A673 (cell line): Measurements from ENCODE around the gene C14orf39. TPM values are rescaled to one million over a fixed set of nuclear protein-coding genes. Genes with fewer than 3 reads are reported as not detected.

Experiments used
- Bru-seq: library from RNA; stranded (reverse); fragments of 400-500 nt; gene quantifications from one replicate; lab custom pipeline; 2021; lab: Mats Ljungman, UMichigan
- BruChase-seq, 2 experiments: library from RNA; stranded (reverse); fragments of 400-500 nt; gene quantifications; one replicate each; lab custom pipeline; 2021; lab: Mats Ljungman, UMichigan
- BruUV-seq: library from RNA; stranded (reverse); fragments of 400-500 nt; replicated peaks from 2 replicates; lab custom pipeline; 2021; lab: Mats Ljungman, UMichigan
- CTCF ChIA-PET: fragments of 300-600 bp; sonication (Branson Sonifier 250); formaldehyde crosslinking; loops from one replicate; lab custom pipeline; 2022; ENCODE audit warnings: antibody characterized with exemption; lab: Charles Lee
- POLR2A ChIA-PET: fragments of 300-600 bp; sonication (Branson Sonifier 250); formaldehyde crosslinking; loops from one replicate; lab custom pipeline; 2022; ENCODE audit warnings: antibody characterized with exemption; ENCODE audit not compliant: low non-redundant PET; lab: Charles Lee
- DNase-seq: peaks from one replicate; pipeline ENCODE4 v3.0.0-alpha.2; 2015; ENCODE audit warnings: low spot score
- H3K27ac ChIP-seq: fragments of 200-600 bp; sonication (generic); 2 replicates; pipeline ENCODE4 v1.5.1; 2016; ENCODE audit warnings: mixed run types, low read depth, mild to moderate bottlenecking, mixed read lengths, antibody characterized with exemption, low read length; ENCODE audit not compliant: poor library complexity, severe bottlenecking
- H3K27me3 ChIP-seq: fragments of 200-600 bp; sonication (generic); replicated peaks from 2 replicates; pipeline ENCODE4 v1.6.1; 2017; ENCODE audit warnings: mixed run types, low read depth, mild to moderate bottlenecking, mixed read lengths, antibody characterized with exemption, low read length; ENCODE audit not compliant: insufficient read depth, poor library complexity
- H3K36me3 ChIP-seq: fragments of 200-600 bp; sonication (generic); 2 replicates; pipeline ENCODE4 v1.6.1; 2016; ENCODE audit warnings: mixed run types, mild to moderate bottlenecking, mixed read lengths, antibody characterized with exemption, low read length; ENCODE audit not compliant: insufficient read depth, poor library complexity, severe bottlenecking
- H3K4me1 ChIP-seq: fragments of 200-600 bp; sonication (generic); 2 replicates; pipeline ENCODE4 v1.6.1; 2017; ENCODE audit warnings: mixed run types, mild to moderate bottlenecking, mixed read lengths, antibody characterized with exemption, low read length; ENCODE audit not compliant: insufficient read depth, poor library complexity, severe bottlenecking
- H3K4me3 ChIP-seq: fragments of 200-600 bp; sonication (generic); 2 replicates; pipeline ENCODE4 v1.5.1; 2016; ENCODE audit warnings: low read depth, mixed run types, mild to moderate bottlenecking, mixed read lengths, low read length; ENCODE audit not compliant: poor library complexity, severe bottlenecking
- H3K9me3 ChIP-seq: fragments of 200-600 bp; sonication (generic); 2 replicates; pipeline ENCODE4 v1.6.1; 2016; ENCODE audit warnings: mixed run types, low read depth, mild to moderate bottlenecking, mixed read lengths, antibody characterized with exemption, low read length; ENCODE audit not compliant: poor library complexity, severe bottlenecking
- CTCF ChIP-seq: fragments of 300-800, 200-600 bp; sonication (generic); conservative IDR thresholded peaks from 2 replicates; pipeline ENCODE4 v1.5.1; 2017; ENCODE audit warnings: low read depth, mild to moderate bottlenecking, antibody characterized with exemption, low read length, moderate library complexity, mixed read lengths
- EZH2 ChIP-seq: fragments of 200-600 bp; sonication (generic); IDR thresholded peaks from 2 replicates; pipeline ENCODE4 v1.6.1; 2017; ENCODE audit warnings: borderline replicate concordance, low read depth, mild to moderate bottlenecking, mixed read lengths, antibody characterized with exemption, low read length; ENCODE audit not compliant: poor library complexity, severe bottlenecking
- intact Hi-C: fragments of 100-400 bp; cut with micrococcal nuclease; formaldehyde crosslinking; loops from one replicate; pipeline ENCODE4 v1.10.0; 2022; ENCODE audit not compliant: unreplicated experiment
- long read RNA-seq: library from polyadenylated mRNA; stranded (forward); transcript quantifications from one replicate; pipeline ENCODE4 v2.0.0, GENCODE V29; 2022
- total RNA-seq: library from RNA; stranded (reverse); gene quantifications from 2 replicates; pipeline ENCODE4 v1.2.3, GENCODE V29; 2021

The C14orf39 gene
- total RNA-seq (1.5 and 3.1 TPM in 2 replicates), Bru-seq, nascent RNA (percentile 58 among the genes with signal in this experiment), BruChase-seq, experiment 1, labeled RNA remaining after a 2-hour chase (percentile 53 among the genes with signal in this experiment), BruChase-seq, experiment 2, labeled RNA remaining after a 6-hour chase (percentile 46 among the genes with signal in this experiment)
- long read RNA-seq, partial matches to known transcripts: 1 of 2 reads
- long read RNA-seq, other reads (novel, unspliced or antisense): 1 of 2 reads

- intact Hi-C loops: loop anchor here (5.0 kb wide), 1 partner anchor 218 kb away; no protein-coding TSS in a partner anchor
- Histone ChIP-seq H3K9me3 (peaks cover 2% of the 10 kb centered on the region), H3K4me1 (no peaks in the 10 kb centered on the region), H3K27me3 (peaks cover 24% of the 10 kb centered on the region), H3K27ac (peak within 1 kb of the TSS; percentile 43), H3K4me3 (peak within 1 kb of the TSS; percentile 54), H3K36me3 (no peaks in the 10 kb centered on the region)
- TF ChIP-seq CTCF (no peak), EZH2 (no peak)
- DNase-seq: peak; percentile 89
- CTCF ChIA-PET: interaction anchor here (0.6 kb wide), 1 partner anchor 767 kb away, joined by 4 read pairs; no protein-coding TSS in a partner anchor
- POLR2A ChIA-PET: no interaction called here
- no TSS peak for BruUV-seq
Observed at GRCh38 chr14:60485598-60486251, at the start of gene C14orf39. TSS of gene C14orf39 (minus strand) at chr14:60486063. CDS start at chr14:60485078, 985 bp downstream.

DNA sequence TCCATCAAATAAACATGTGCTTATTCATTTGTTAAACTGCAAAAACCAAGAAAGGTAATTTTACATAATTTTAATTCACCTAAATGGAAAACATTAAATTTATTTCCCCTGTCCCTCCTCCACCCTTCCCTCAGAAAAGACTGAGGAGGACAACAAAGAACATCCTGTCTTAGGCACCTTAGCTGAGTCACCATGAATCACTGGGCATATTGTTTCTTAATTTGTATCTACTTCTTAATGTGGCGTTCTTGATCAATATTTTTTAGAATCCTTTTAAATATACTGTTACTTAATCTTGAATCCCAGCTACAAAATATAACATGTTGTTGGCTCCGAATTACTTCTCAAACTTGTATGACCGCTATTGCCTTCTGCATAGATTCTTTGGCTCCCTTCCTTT, 46.6 kb upstream of the C14orf39 start:
- Histone ChIP-seq H3K4me1 (no peaks in the 10 kb centered on the region), H3K27ac (no peak overlapping the region), H3K9me3 (no peaks in the 10 kb centered on the region), H3K4me3 (no peak overlapping the region), H3K36me3 (no peaks in the 10 kb centered on the region), H3K27me3 (no peaks in the 10 kb centered on the region)
- intact Hi-C loops: no loop called here
- DNase-seq: no peak
- ChIA-PET POLR2A (no interaction called here), CTCF (no interaction called here)
- TF ChIP-seq CTCF (no peak), EZH2 (no peak)
- no TSS peak for BruUV-seq

- ChIA-PET POLR2A (no interaction called here), CTCF (no interaction called here)
- peak overlapping the region; percentile 65 for H3K4me3 ChIP-seq
- no peaks in the 10 kb centered on the region for H3K36me3 ChIP-seq
- H3K4me1 ChIP-seq: no peaks in the 10 kb centered on the region
- no peak overlapping the region for H3K27ac ChIP-seq
- TF ChIP-seq EZH2 (no peak), CTCF (no peak)
- DNase-seq: no peak
- peaks cover 47% of the 10 kb centered on the region for H3K27me3 ChIP-seq
- intact Hi-C loops: no loop called here
- no peaks in the 10 kb centered on the region for H3K9me3 ChIP-seq
- BruUV-seq: no TSS peak
Observed at GRCh38 chr14:60515511-60516289, 29.8 kb upstream of the C14orf39 start.
